Uterus (tissue), 2 donors: Measurements from ENCODE around the gene TPRG1L.

ENCODE experiments used
- CTCF ChIP-seq, 4 experiments: fragments of 200-600 bp in 2 of 4; fragments of 450-650 bp in 2 of 4; sonication (generic) in 2 of 4; IDR thresholded peaks; one replicate each; pipeline ENCODE4 v1.5.1; 2016 to 2019; ENCODE audit warnings: antibody characterized with exemption in 4 of 4, mild to moderate bottlenecking in 2 of 4, moderate library complexity in 1 of 4
- POLR2A ChIP-seq, 2 donors: fragments of 450-650 bp; IDR thresholded peaks; one replicate each; pipeline ENCODE4 v1.6.1; 2016; ENCODE audit warnings: antibody characterized with exemption in 2 of 2, mild to moderate bottlenecking in 1 of 2, moderate library complexity in 1 of 2

GRCh38 chr1:3652548-3653285 is 27.9 kb downstream of the TPRG1L start:
- no peak for TF ChIP-seq CTCF (IDR thresholded peaks at IDR 0.05)
- no peak for TF ChIP-seq POLR2A (IDR thresholded peaks at IDR 0.05)
